Small intestine (tissue), 7 donors: ENCODE results near the gene AIG1. TPM values are rescaled to one million over a fixed set of nuclear protein-coding genes. Genes with fewer than 3 reads are reported as not detected.

ENCODE experiments used
- DNase-seq, 2 donors: peaks; one replicate each; pipeline versions ENCODE4 v3.0.0 to v3.0.0-alpha.2; 2013
- FAIRE-seq: peaks from 2 replicates; lab custom pipeline; 2012; peaks lifted over from hg19 to GRCh38; lab: Jason Lieb, UNC
- H3K27ac ChIP-seq, 3 donors: one replicate each; pipeline ENCODE4 v1.5.1; 2013; ENCODE audit warnings: low read length in 2 of 3, mild to moderate bottlenecking in 2 of 3, control low read depth in 1 of 3, inconsistent platforms in 1 of 3, low read depth in 1 of 3, moderate library complexity in 1 of 3
- H3K27me3 ChIP-seq, 3 donors: one replicate each; pipeline ENCODE4 v1.6.1; 2013; ENCODE audit warnings: low read length in 3 of 3, inconsistent platforms in 1 of 3; ENCODE audit not compliant: control insufficient read depth in 3 of 3, insufficient read depth in 3 of 3
- H3K36me3 ChIP-seq, 3 donors: one replicate each; pipeline ENCODE4 v1.6.1; 2013; ENCODE audit warnings: low read length in 3 of 3, inconsistent platforms in 1 of 3, low read depth in 1 of 3, mild to moderate bottlenecking in 1 of 3, moderate library complexity in 1 of 3; ENCODE audit not compliant: control insufficient read depth in 3 of 3, insufficient read depth in 2 of 3
- H3K4me1 ChIP-seq, 3 donors: one replicate each; pipeline ENCODE4 v1.6.1; 2013; ENCODE audit warnings: low read length in 2 of 3, inconsistent platforms in 1 of 3, low read depth in 1 of 3, mild to moderate bottlenecking in 1 of 3, moderate library complexity in 1 of 3; ENCODE audit not compliant: control insufficient read depth in 3 of 3, insufficient read depth in 2 of 3
- H3K4me3 ChIP-seq, 3 donors: one replicate each; pipeline ENCODE4 v1.5.1; 2013; ENCODE audit warnings: low read length in 3 of 3, control low read depth in 1 of 3, inconsistent platforms in 1 of 3, low read depth in 1 of 3, mild to moderate bottlenecking in 1 of 3, moderate library complexity in 1 of 3
- H3K9me3 ChIP-seq, 2 donors: one replicate each; pipeline ENCODE4 v1.6.1; 2013; ENCODE audit warnings: low read depth in 1 of 2, low read length in 1 of 2; ENCODE audit not compliant: control insufficient read depth in 2 of 2, insufficient read depth in 1 of 2
- WGBS, 3 donors: extraction: QIAGEN DNeasy Blood & Tissue Kit; methylation state at CpG; one replicate each; pipeline ENCODE4 v1.1.7; 2013; 5-methylcytosine and 5-hydroxymethylcytosine counted together
- polyA plus RNA-seq, 4 donors: library from polyadenylated mRNA; stranded (reverse) in 3 of 4; unstranded in 1 of 4; fragments of 200-250 nt in 3 of 4; fragments of 120-200 nt in 1 of 4; gene quantifications; one replicate each; pipeline versions ENCODE4 v1.2.1 to v1.2.3, GENCODE V29; 2013
- donor health status: healthy with polysubstance abuse.
- donor health status: control.
- donor health status: control.
- donor health status: Bipolar disorder and iron deficiency.
- donor health status: healthy.

AIG1 gene
- polyA plus RNA-seq, 4 donors: 56.6 to 244 (median 79.0) TPM

DNA sequence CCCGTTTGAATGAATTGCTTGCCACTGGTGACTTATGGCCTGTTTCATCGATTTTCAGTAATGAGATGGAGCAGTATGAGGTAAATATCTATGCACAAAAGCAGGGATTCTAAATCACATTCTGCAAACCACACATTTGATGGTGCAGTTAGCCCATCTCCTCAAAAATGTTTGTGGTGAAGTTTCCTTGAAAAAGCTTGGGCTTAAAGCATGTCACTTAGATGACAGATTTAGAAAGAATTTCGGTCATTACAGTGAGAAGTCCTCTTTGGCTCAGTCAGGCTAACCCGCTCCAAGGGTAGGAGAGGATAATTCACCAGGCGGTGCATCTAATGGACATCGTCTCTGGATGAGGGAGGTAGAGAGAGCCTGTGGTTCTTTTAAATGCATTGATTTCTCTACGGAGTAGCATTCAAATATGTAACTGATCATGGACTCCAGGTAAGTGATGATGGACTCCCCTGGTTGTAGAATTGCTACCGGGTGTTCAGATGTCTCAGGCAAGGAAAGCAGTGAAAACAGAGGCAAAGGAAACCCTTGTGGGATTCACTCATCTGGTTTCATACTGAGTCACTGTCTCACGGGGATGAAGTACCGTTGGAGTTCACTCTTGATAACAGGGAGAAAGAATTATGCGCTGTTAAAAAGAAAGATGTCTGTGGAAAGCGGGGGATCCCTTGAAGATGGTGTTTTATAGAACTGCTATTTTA lies 65.3 kb downstream of the AIG1 start:
- Histone ChIP-seq H3K36me3 (peaks cover 0 to 17% (median 0%) of the 10 kb centered on the region in 3 donors), H3K27ac (no peak overlapping the region), H3K4me3 (no peak overlapping the region), H3K9me3 (peaks cover 0 to 12% of the 10 kb centered on the region in 2 donors), H3K27me3 (no peaks in the 10 kb centered on the region), H3K4me1 (no peaks in the 10 kb centered on the region)
- FAIRE-seq: no peak
- no peak for DNase-seq
- 88 to 97% (median 89%) methylated on average over 12 of the region's 12 CpGs for WGBS, 3 donors

DNA sequence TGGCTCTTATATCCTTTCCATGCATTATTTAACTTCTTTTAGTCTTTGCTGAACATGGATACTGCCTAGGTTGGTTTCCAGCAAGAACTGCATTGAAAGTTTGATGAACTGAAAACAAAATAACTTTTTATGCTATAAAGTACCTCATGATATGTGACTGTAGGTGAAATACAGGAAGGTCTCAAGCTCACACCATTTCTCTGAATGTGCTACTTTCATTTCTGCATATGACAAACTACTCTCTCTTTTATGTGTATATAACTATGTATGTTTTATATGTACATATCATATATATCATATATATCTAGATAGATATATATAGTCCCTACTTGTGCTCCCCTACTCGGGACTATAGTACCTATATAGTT lies 65.9 kb downstream of the AIG1 start:
- DNase-seq (no peak), FAIRE-seq (no peak)
- Histone ChIP-seq H3K9me3 (peaks cover 0 to 14% of the 10 kb centered on the region in 2 donors), H3K4me3 (no peak overlapping the region), H3K36me3 (peaks cover 0 to 17% (median 0%) of the 10 kb centered on the region in 3 donors), H3K27me3 (no peaks in the 10 kb centered on the region), H3K27ac (no peak overlapping the region), H3K4me1 (no peaks in the 10 kb centered on the region)
- WGBS, 3 donors: 95 to 98% (median 96%) methylated on average over 1 of the region's 1 CpG

DNA sequence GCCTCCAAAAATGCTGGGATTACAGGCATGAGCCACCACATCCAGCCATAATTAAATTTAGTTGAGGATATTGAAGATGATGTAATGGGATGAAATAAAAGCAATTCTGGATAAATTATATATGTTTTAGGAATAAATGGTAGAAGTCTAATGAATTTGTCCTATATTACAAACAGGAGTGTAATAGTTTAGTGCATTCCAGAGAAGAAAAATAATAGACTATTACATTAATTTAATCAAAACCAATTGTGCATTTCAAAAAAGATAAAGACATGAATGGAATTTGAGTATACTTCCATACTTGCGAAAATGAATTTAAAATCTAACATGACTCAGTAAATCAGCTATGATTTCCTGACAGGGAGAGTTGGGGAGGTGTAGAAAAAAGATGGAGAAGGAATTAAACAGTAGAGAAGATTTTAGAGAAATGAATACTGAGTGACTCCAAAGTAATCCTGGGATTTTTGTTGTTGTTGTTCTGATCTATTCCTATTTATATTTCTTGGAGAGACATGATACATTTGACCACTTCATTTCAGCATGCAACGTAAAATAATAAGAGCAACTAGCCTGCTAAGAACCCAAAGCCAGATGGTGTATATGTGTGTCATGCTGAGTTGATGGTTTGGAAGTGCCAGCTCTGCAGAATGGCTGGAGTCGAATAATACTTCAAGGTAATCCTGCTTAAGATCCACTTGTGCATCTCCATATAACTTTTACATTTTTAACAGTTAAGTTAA lies 67.4 kb downstream of the AIG1 start:
- 84 to 91% (median 91%) methylated on average over 3 of the region's 3 CpGs for WGBS, 3 donors
- Histone ChIP-seq H3K27me3 (no peaks in the 10 kb centered on the region), H3K4me3 (no peak overlapping the region), H3K36me3 (peaks cover 0 to 17% (median 0%) of the 10 kb centered on the region in 3 donors), H3K27ac (no peak overlapping the region), H3K4me1 (no peaks in the 10 kb centered on the region), H3K9me3 (peaks cover 0 to 15% of the 10 kb centered on the region in 2 donors)
- DNase-seq (no peak), FAIRE-seq (no peak)

DNA sequence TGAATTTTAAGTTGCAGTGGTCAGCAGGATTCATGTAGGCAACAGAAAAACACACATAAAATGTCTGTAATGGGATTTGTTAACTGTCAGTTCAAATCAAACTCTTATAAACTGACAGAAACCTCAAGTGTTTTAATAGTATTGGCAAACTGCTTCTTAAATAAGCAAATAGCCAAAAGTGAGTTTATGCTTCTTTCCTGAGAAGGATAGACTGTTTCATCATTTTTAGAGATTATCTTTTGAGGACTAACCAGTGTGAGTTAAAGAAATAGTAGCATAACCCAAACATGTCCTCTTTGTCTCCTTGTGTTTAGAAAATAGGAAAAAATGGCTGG lies 68.0 kb downstream of the AIG1 start:
- Histone ChIP-seq H3K9me3 (peaks cover 0 to 15% of the 10 kb centered on the region in 2 donors), H3K27me3 (no peaks in the 10 kb centered on the region), H3K27ac (no peak overlapping the region), H3K4me1 (no peaks in the 10 kb centered on the region), H3K36me3 (peaks cover 0 to 17% (median 0%) of the 10 kb centered on the region in 3 donors), H3K4me3 (no peak overlapping the region)
- FAIRE-seq (no peak), DNase-seq (no peak)

DNA sequence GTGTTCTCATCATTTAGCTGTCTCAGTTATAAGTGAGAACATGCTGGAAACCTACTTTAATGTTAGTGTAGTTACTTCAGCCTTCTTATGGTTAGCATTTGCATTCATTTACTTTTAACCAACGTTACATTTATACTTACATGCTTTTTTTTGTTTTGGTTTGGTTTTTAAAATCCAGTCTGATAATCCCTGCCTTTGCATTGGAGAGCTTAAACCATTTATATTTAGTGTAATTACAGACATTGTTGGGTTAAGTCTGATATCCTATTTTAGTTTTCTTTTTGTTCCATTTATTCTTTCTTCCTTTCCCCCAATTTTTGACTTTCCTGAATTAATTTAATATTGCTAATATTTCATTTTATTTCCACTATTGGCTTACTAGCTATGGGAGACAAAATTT lies 70.2 kb downstream of the AIG1 start:
- H3K27ac ChIP-seq: no peak overlapping the region
- no peak overlapping the region for H3K4me3 ChIP-seq
- no peak for DNase-seq
- H3K4me1 ChIP-seq: no peaks in the 10 kb centered on the region
- H3K9me3 ChIP-seq: peaks cover 0 to 15% of the 10 kb centered on the region in 2 donors
- H3K27me3 ChIP-seq: no peaks in the 10 kb centered on the region
- FAIRE-seq: no peak
- H3K36me3 ChIP-seq: peaks cover 0 to 12% (median 0%) of the 10 kb centered on the region in 3 donors
- WGBS, 3 donors: 85 to 92% (median 86%) methylated on average over 1 of the region's 1 CpG

DNA sequence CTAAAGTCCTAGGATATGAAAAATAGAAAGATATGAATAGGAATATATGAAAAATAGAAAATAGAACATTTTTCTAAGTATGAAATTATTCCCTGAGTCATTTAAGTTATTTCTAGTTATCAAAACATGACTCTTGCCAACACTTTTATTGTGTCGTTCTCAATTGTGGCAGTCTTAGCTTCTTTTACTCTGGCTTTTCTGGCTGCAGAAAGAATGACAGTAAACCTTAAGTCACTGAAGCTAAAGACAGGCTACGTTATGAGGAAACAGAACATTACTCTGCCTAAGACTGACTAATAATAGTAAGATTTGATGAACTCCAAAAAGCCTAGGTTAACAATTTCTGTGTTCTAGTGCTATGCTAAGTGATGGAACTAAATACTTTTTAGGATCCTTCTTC lies 74.6 kb downstream of the AIG1 start:
- 71 to 95% (median 84%) methylated on average over 2 of the region's 2 CpGs for WGBS, 3 donors
- Histone ChIP-seq H3K27me3 (no peaks in the 10 kb centered on the region), H3K4me1 (no peaks in the 10 kb centered on the region), H3K4me3 (no peak overlapping the region), H3K27ac (no peak overlapping the region), H3K36me3 (peaks cover 0 to 9% (median 3%) of the 10 kb centered on the region in 3 donors), H3K9me3 (peaks cover 0 to 9% of the 10 kb centered on the region in 2 donors)
- no peak for FAIRE-seq
- no peak for DNase-seq

DNA sequence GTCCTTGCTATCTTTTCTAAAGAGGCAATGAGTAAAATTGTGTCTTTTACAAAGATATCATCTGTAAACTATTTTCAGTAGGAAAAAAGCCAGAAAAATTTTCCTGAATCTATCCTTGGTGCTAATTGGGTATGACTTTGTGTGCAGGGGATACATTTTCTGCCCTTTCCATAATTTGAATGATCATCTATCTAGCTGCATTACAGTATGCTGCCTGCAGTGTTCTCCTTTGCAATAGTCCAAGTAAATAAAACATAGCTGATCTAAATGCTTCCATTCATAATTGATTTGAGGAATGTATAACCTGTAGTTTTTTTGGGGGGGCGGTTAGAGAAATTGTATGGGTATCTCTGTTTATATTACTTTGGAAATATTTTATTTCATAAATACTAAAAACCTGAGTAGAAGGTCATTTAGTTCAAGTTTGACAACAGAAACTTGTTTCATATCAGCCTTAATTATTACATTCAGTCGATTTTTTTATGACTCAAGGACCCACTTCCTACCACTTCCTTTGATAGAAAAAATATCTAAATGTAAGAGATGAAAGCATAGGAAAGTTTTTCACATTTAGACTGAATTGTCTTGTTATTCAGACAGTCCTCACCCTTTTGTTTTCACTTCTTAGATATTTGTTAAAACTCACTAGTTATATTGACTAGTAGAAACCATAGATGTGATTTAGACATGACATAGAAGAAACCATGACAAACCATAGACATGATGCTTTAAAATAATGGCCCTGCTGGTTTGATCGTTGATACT lies 75.3 kb downstream of the AIG1 start:
- Histone ChIP-seq H3K27ac (no peak overlapping the region), H3K9me3 (peaks cover 0 to 4% of the 10 kb centered on the region in 2 donors), H3K4me3 (no peak overlapping the region), H3K36me3 (peaks cover 0 to 13% (median 3%) of the 10 kb centered on the region in 3 donors), H3K27me3 (no peaks in the 10 kb centered on the region), H3K4me1 (no peaks in the 10 kb centered on the region)
- DNase-seq (no peak), FAIRE-seq (no peak)
- 61 to 64% (median 63%) methylated on average over 3 of the region's 3 CpGs for WGBS, 3 donors

DNA sequence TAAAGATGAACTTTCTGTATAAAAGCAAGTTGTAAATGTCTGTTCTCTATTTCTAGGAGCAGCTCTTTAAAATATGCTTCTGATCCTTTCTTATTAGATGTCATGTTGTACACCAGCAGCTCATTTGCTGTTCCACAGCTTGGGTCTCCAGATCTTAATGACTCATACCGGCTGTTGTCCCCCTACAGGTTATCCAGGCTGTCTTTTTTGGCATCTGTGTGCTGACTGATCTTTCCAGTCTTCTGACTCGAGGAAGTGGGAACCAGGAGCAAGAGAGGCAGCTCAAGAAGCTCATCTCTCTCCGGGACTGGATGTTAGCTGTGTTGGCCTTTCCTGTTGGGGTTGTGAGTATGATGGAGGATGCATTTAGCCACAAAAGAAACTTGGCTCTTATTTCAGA lies 76.0 kb downstream of the AIG1 start:
- H3K4me3 ChIP-seq: no peak overlapping the region
- DNase-seq (no peak), FAIRE-seq (no peak)
- peaks cover 0 to 13% (median 3%) of the 10 kb centered on the region in 3 donors for H3K36me3 ChIP-seq
- H3K27ac ChIP-seq: no peak overlapping the region
- H3K27me3 ChIP-seq: no peaks in the 10 kb centered on the region
- 63 to 85% (median 76%) methylated on average over 3 of the region's 3 CpGs for WGBS, 3 donors
- peaks cover 0 to under 1% of the 10 kb centered on the region in 2 donors for H3K9me3 ChIP-seq
- H3K4me1 ChIP-seq: no peaks in the 10 kb centered on the region
